NT2/D1 (cell line): Measurements from ENCODE around the gene ATP4B.

Source experiments
- SUZ12 ChIP-seq: IDR thresholded peaks from 2 replicates; pipeline ENCODE4 v1.6.1; 2011; ENCODE audit not compliant: insufficient read length, insufficient read depth; ENCODE audit errors: extremely low read depth
- YY1 ChIP-seq: IDR thresholded peaks from 2 replicates; pipeline ENCODE4 v1.6.1; 2011; ENCODE audit not compliant: insufficient read length, insufficient read depth
- ZNF274 ChIP-seq: IDR thresholded peaks from 2 replicates; pipeline ENCODE4 v1.6.1; 2011; ENCODE audit warnings: mild to moderate bottlenecking, low read depth, low read length

- TF ChIP-seq YY1, result no peak
- no peak for TF ChIP-seq ZNF274
- TF ChIP-seq SUZ12, result no peak
These were observed 23.0 kb downstream of the ATP4B start for GRCh38 chr13:113635048-113635420.
